HG02642 (cell line): ENCODE data around the gene CFAP61.
A peak's percentile ranks its signal among the peaks of the same experiment; 100 is the strongest.
"Not testable (repeated sequence)": the region's sequence is repeated elsewhere in the genome, so short reads cannot be mapped to it uniquely, and the experiment has no call there.

ENCODE experiments used
- ATAC-seq: cut with Tn5 transposase; IDR thresholded peaks from one replicate; pipeline ENCODE4 v1.9.1; 2021; ENCODE audit warnings: mild to moderate bottlenecking; ENCODE audit not compliant: unreplicated experiment, poor library complexity

The CFAP61 gene

GRCh38 chr20:20225325-20226043, 173.2 kb downstream of the CFAP61 start:
- no peak for ATAC-seq

GRCh38 chr20:20226554-20226953, 174.2 kb downstream of the CFAP61 start:
- no peak for ATAC-seq

- no peak for ATAC-seq
Measured at GRCh38 chr20:20227013-20227571, 174.8 kb downstream of the CFAP61 start.

- no peak for ATAC-seq
Measured at GRCh38 chr20:20228351-20228750, 176.0 kb downstream of the CFAP61 start.

- no peak for ATAC-seq
Measured at GRCh38 chr20:20229595-20229994, 177.3 kb downstream of the CFAP61 start.

- ATAC-seq: no peak
Measured at GRCh38 chr20:20230741-20231140, 178.4 kb downstream of the CFAP61 start.

GRCh38 chr20:20231528-20232298, 179.4 kb downstream of the CFAP61 start:
- no peak for ATAC-seq

GRCh38 chr20:20233041-20233514, 180.7 kb downstream of the CFAP61 start:
- ATAC-seq: no peak

- ATAC-seq: no peak
Measured at GRCh38 chr20:20235681-20236080, 183.3 kb downstream of the CFAP61 start.

- peak; percentile 73 for ATAC-seq
Measured at GRCh38 chr20:20237093-20237959, 185.0 kb downstream of the CFAP61 start.

GRCh38 chr20:20241976-20242375, 189.6 kb downstream of the CFAP61 start:
- no peak for ATAC-seq

- ATAC-seq: not testable (repeated sequence)
Measured at GRCh38 chr20:20244384-20244783, 192.1 kb downstream of the CFAP61 start.

GRCh38 chr20:20246996-20247633, 194.8 kb downstream of the CFAP61 start:
- ATAC-seq: no peak

- no peak for ATAC-seq
Measured at GRCh38 chr20:20248620-20249200, 196.4 kb downstream of the CFAP61 start.

- no peak for ATAC-seq
Measured at GRCh38 chr20:20251317-20251716, 199.0 kb downstream of the CFAP61 start.

- ATAC-seq: no peak
Measured at GRCh38 chr20:20251836-20252235, 199.5 kb downstream of the CFAP61 start.

- ATAC-seq: no peak
Measured at GRCh38 chr20:20253039-20253743, 200.9 kb downstream of the CFAP61 start.

GRCh38 chr20:20253744-20254330, 201.5 kb downstream of the CFAP61 start:
- ATAC-seq: no peak

GRCh38 chr20:20255099-20255498, 202.8 kb downstream of the CFAP61 start:
- no peak for ATAC-seq
